HG03060 (cell line): Measurements from ENCODE around the gene RNFT2.

Source experiments
- ATAC-seq: cut with Tn5 transposase; IDR thresholded peaks from one replicate; pipeline ENCODE4 v1.9.1; 2021; ENCODE audit warnings: low read depth, moderate number of reproducible peaks; ENCODE audit not compliant: unreplicated experiment

RNFT2 gene

DNA sequence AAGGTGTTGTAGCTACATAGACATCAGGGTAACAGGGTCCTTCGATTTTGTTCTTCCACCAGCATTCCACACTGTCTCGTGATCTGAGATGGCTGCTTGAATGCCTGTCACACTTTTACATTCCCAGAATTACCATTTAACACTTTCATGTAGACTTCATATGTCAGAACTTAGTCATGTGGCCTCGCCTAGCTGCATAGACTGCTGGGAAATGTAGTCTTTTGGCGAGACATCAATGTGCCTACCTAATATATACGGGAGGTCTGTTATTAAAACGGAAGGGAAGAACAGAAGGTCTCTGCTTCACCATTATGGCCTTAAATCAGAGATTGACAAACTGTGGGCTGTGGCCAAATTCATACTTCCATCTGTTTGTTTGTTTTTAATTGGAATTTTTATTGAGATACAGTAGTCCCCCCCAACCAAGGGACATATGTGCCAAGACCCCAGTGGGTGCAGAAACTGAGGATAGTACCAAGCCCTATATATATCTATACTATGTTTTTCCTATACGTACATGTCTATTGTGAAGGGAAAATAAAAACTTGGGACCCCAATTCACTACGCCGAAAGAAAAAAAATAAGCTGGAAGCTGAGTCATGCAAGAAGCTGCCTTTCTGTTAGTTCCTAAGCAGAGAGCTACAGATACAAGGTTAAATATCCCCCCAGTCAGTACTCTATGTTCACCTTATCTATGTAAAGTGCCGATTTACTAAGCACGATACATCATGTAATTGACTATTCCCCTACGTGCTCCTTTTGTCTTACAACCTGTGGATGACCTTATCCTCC lies 154.4 kb downstream of the RNFT2 start:
- ATAC-seq: no peak

DNA sequence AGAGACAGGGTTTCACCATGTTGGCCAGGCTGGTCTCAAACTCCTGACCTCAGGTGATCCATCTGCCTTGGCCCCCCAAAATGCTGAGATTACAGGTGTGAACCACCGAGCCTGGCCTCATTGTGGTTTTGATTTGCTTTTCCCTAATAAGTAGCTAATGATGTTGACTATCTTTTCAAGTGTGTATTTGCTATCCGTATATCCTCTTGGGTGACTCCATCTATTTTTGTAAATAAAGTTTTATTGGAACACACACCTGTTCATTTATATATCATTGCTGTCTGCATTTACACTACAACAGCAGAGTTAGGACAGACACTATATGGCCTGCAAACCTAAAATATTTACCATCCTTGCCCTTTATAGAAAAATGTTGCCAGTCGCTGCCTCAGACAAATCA lies 156.8 kb downstream of the RNFT2 start:
- ATAC-seq: no peak

DNA sequence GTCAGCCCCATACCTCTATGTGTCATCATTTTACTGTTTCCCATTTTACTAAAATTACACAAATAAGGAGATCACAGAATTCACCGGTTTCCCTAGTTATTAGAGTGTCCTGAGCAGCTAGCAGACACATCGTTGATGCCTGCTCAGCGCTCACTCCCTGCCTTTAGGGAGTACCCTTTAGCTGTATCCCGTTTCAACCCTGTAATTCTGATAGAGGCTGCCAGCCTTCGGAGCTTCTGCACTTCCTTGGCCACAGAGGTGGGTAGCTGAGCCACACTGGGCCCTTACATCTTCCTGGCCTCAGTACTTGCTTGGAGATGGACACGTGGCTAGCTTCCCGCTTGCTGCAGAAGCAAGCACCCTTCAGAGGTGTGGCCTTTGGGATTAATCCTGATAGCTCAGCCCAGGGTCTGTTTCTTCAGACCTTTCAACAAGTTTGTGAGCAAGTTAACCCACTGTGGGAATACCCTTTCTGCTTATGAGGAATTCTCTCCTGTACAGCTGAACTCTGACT lies 158.4 kb downstream of the RNFT2 start:
- ATAC-seq: no peak

DNA sequence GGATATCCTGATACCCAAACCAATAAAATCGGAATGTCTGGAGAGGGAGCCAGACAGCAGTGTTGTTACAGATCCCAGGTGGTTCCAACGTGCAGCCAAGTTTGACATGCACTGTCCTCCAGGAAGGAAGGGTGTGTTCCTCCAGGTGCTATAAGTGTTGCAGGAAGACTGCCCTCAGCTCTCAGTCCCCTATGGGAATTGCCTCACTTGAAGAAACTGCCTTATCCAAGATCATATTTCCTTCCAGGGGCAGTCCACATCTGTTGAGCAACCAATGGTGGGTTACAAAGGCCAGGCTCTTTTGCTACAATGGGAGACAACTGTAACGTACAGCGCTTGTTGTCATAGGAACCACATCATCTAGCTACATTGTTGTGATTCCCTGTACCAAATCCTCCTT lies 159.4 kb downstream of the RNFT2 start:
- no peak for ATAC-seq

DNA sequence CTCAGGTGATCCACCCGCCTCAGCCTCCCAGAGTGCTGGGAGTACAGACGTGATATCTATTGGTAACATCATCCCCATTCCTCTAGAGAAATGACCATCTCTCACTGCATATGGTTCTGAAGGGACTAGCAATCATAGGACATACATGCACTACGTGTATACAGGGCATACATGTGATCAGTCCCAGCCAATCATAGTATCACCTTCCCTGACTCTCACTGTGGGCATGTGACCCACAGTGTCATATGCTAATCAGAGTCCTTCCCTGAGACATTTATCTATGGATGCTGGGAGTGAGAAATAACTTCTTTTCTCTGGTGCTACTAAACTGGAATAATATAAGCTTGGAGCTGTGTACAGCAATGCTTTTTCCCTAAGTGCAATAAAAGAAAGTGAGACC lies 160.6 kb downstream of the RNFT2 start:
- ATAC-seq: no peak

DNA sequence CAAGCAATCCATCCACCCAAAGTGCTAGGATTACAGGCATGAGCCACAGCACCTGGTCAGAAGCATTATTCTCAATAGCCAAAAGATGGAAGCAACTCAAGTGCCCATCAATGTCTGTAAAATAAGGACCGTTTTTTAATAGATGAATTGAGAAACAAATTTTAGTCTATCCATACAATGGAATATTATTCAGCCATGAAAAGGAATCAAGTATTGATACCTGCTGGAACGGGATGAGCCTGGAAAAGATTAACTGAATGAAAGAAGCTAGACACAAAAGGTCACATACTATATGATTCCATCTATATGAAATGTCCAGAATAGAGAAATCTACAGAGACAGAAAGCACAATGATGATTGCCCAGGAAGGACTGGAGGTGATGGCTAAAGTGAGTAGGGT lies 163.5 kb downstream of the RNFT2 start:
- ATAC-seq: no peak
